Middle frontal gyrus (tissue), 1 donor: ENCODE results near the gene HOXB2.
"Not testable (repeated sequence)": the region's sequence is repeated elsewhere in the genome, so short reads cannot be mapped to it uniquely, and the experiment has no call there.

Experiments used
- DNase-seq: peaks from one replicate; pipeline ENCODE4 v3.0.0-alpha.2; 2015; ENCODE audit warnings: low spot score; ENCODE audit errors: extremely low spot score

HOXB2 gene

GRCh38 chr17:48515925-48516900 is 28.7 kb downstream of the HOXB2 start:
- DNase-seq, result no peak

GRCh38 chr17:48514477-48514876 is 30.4 kb downstream of the HOXB2 start:
- DNase-seq, result no peak

GRCh38 chr17:48513666-48514455 is 31.0 kb downstream of the HOXB2 start:
- no peak for DNase-seq

- DNase-seq, result no peak
Measured at GRCh38 chr17:48513097-48513496, 31.8 kb downstream of the HOXB2 start.

DNA sequence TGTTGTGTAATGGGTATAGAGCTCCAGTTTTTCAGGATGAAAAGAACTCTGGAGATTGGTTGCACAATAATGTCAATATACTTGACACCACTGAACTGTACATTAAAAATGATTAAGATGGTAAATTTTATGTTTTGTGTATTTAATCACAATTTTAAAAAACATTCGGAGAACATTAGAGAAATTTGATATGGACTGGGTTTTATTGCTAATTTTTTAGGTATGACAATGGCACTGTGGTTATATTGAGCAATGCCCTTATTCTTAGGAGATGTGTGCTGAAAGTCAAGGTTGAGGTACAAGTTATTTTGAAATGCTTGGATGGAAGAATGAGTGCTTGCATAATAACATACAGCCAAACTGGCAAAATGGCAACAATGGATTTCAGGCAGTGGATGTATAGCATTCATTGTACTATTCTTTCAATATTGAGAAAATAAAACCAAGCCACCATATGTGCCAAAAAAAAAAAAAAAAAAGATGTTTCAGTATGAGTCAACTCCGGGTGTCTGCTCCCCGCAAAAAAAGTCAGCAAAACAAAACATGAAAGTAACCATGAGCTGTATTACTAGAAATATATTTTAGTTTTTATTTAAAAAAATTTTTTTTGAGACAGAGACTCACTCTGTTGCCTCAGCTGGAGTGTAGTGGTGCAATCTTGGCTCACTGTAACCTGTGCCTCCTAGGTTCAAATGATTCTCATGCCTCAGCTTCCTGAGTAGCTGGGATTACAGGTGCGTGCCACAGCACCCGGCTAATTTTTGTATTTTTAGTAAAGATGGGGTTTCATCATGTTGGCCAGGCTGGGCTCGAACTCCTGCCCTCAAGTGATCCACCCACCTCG is 33.9 kb downstream of the HOXB2 start:
- DNase-seq, result no peak

DNA sequence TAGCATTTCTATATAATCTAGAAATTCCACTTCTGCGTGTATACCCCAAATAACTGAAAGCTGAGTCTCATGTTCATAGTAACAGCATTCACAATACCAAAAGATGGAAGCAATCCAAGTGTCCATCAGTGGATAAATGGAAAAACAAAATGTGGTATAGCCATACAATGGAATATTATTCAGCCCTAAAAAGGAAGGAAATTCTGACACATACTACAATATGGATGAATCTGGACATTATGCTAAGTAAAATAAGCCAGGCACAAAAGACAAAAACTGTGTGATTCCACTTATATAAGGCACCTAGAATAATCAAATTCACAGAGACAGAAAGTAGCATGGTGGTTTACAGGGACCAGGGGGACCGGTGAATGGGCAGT is 34.5 kb downstream of the HOXB2 start:
- no peak for DNase-seq

DNA sequence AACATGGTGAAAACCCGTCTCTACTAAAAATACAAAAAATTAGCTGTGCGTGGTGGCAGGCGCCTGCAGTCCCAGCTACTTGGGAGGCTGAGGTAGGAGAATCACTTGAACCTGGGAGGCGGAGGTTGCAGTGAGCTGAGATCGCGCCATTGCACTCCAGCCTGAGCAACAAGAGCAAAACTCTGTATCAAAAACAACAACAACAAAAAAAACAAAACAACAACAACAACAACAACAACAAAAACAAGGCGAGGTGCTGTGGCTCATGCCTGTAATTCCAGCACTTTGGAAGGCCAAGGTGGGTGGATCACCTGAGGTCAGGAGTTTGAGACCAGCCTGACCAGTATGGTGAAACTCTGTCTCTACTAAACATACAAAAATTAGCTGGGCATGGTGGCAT is 35.2 kb downstream of the HOXB2 start:
- DNase-seq, result not testable (repeated sequence)

DNA sequence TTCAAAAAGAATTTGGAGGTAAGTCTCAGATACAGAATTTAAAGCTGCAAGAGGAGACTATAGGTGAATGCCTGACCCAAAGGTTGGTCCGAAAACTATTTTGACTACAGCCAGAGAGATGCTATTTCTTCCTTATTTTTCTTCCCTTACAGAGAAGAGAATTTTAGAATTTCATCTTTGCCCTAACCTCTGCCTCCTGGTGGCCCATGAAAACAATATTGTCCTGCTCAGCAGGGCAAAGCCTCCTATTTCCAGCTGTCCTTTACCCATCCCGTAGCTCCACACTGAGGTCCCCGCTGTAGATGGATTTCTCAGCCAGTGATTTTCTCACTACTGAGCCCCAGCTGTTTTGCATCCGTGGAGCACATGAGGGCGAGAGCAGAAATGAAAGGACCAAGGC is 38.7 kb downstream of the HOXB2 start:
- DNase-seq, result no peak

DNA sequence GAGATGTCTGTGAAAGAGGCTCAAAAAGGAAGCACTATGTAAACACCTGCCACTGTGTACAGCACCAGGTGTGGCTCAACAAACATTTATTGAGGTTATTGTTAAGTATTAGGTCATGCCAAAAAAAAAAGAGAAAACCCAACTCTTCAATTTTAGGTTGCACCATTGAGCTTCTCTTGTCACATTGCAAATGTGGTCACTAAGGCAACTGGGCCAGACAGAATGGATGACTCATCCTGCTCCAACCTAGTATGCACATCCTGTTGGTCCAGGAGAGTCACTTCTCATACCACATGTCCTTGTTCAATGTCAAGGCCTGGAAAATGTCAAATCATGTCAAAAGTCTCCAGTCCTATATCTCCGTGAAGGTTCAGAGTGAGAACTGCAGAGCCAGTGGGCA is 39.1 kb downstream of the HOXB2 start:
- no peak for DNase-seq

DNA sequence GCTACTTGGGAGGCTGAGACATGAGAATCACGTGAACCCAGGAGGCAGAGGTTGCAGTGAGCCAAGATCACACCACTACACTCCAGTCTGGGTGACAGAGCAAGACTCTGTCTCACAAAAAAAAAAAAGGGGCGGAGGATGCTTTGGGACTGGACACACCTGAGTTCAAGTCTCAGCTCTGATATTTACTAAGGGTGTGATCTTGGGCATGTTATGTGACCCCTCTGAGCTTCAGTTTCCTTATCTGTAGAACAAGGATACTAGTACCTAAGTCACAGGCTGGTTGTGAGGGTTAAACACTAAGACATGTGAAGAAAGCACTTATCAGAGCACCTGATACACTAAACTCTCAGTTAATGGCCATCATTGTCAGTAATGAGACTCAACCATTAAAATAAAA is 40.0 kb downstream of the HOXB2 start:
- no peak for DNase-seq

- DNase-seq, result no peak
Measured at GRCh38 chr17:48503747-48504146, 41.2 kb downstream of the HOXB2 start.

DNA sequence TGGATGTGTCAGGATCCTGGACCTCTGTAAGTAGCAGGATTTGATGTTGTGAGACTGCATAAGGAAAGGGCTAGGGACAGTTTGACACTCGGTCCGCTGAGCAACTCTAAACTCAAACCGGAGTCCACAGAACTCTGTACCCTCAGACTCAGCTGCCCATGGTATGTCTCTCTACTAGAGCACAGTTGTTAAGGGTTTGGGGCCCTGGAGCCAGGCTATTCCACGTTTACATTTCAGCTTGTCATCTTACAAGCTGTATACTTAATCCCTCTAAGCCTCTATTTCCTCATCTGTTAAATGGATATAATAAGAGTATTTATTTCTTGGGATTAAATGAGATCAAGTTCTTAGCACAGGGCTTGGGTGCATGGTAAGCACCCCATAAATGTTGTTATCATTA is 42.0 kb downstream of the HOXB2 start:
- DNase-seq, result no peak

- no peak for DNase-seq
Measured at GRCh38 chr17:48502312-48502711, 42.6 kb downstream of the HOXB2 start.

DNA sequence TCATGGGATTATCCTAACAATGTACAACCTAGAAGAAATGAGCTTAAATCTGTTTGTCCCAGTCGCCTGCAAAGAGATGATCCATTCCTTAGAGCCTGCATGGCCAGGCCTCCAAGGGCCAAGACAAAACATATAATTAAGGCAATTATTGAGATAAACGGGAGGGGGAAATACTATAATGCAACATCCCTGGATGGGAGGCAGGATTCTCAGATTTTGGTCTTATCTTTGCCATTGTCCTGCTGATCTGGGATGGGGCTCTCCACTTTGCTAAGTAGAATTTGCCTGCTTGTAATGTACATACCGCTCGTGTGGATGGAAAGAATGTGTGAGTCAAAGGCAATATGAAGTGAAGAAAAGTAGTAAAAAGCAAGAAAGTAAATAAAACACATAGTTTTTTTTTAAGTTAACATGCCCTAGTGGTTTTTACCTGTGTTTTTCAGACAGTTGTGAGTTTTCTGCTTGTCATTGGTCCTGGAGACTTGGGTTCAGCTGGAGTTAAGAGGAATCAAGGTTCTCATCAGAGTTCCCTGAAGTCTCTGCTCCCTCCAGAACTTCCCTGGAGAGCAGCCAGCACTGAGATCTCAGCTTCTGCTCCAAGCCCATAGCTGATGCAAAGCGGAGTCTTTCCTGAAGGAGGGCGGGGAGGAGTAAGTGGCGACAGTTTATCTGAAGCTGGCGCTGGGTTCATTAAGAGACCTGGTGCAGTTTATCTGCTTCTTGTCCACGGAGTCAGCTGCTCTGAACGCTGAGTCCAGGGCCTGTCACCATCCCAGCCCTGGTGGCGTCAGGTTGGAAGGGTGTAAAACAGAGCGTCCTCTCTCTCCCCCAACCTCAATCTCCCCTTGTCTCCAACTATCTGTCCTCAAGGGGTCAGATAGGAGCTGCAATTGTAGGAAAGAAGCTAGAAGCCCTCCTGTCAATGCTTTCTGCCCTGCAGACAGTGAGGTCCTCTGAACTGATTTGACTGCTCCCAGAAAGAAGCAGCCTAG is 44.2 kb downstream of the HOXB2 start:
- DNase-seq, result no peak

DNA sequence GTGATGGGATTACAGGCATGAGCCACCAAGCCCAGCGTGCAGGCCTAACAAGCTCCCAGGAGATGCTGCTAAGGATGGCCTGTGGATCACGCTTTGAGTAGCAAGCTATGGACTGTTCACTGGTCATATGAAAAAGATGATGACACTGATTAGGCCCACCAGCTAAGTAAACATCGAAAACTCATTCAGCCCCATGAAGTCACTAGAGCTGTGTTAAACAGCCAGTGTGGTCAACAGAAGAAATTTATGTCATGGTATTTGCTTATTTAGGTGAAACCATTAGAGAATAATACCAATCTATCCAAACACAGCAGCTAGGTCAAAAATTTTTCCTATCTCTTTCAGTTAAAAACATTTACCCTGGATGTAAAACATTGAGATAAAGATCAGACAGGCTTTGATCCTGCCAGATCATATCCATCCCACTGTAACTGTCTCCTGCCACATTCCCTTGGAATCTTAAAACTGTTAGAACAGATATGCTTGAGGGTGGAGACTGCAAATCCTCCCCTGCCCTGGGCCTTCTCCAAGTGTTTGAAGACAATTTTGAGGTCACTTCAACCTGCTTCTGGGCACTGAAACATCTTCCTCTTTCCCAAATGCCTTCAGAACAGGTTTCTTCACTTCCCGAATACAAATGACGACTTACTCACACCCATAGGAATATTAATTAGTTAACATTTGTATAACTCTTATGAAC is 45.0 kb downstream of the HOXB2 start:
- DNase-seq, result no peak

DNA sequence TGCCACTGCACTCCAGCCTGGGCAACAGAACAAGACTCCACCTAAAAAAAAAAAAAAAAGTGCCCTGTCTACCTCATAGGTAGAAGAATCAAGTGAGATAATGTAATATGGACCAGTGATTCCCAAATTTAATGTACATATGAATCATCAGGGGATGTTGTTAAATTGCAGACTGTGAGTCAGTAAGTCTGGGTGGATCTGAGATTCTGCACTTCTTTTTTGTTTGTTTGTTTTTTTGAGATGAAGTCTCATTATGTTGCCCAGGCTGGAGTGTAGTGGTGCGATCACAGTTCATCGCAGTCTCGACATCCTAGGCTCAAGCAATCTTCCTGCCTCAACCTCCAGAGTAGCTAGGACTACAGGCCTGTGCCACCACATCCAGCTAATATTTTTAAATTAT is 45.7 kb downstream of the HOXB2 start:
- no peak for DNase-seq

DNA sequence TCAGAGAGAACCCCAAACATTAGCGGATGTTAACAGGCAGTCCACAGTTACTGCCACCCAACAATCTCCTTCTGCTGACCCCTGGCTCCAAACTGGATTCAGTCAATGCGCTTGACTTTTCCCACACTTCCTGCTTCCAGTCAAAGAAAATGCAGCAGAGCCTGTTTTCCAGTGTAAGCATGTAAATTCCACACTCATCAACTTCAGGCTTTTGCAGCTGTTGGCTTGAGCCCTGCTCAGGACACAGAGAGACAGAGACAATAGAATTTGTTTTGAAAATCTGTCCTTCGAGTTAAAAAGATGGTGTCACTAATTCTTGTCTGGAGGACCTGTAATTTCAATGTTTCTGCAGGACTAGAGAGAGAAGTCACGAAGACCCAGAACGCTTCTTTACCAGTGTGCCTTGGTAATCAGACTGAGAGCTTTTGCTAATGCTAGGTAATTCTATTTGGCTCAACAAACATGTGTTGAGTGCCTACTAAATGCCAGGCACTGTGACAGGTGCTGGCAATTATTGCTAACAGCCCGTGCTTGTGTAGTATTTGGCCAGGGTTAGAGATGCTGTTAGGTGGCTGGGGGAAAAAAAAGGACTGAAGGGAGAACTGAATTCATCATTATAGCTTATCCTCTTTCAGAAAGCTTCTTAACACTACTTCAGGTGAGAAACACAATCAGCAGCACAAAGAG is 46.6 kb downstream of the HOXB2 start:
- DNase-seq, result no peak

GRCh38 chr17:48497103-48497502 is 47.8 kb downstream of the HOXB2 start:
- DNase-seq, result no peak

DNA sequence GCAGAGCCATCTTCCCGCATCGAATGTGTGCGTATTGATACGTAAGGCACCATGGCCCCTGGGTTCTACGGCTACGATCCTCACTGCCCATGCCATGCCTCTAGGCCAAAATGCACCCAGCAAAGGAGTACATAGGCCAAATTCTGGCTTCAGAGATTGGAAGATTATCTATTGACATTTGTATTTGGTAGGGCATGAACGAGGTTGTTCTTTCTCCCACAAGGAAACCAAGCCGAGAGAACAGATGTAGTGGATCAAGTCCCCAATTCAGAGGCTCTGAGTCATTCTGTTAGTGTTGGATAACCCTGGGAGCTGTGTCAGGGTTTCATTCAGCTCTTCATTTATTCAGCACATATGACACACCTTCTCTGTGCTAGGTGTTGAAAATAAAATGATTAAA is 50.6 kb downstream of the HOXB2 start:
- no peak for DNase-seq
